Activated CD8-positive, alpha-beta memory T cell treated with anti-CD3 and anti-CD28 coated beads, Interleukin-2, amount 50 U/mL, for 1 hour (primary cell): ENCODE results near the gene C10orf53.

Source experiments
- DNase-seq: peaks from one replicate; pipeline ENCODE4 v3.0.0-alpha.2; 2020; ENCODE audit errors: extremely low read depth

The C10orf53 gene, protein sequence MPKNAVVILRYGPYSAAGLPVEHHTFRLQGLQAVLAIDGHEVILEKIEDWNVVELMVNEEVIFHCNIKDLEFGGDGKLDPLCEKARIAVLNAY

GRCh38 chr10:49679480-49679893, at the start of gene C10orf53:
Gene C10orf53, plus strand, starts transcription at chr10:49679651. Its CDS starts 47 bp downstream, at chr10:49679698.
- DNase-seq = no peak

DNA sequence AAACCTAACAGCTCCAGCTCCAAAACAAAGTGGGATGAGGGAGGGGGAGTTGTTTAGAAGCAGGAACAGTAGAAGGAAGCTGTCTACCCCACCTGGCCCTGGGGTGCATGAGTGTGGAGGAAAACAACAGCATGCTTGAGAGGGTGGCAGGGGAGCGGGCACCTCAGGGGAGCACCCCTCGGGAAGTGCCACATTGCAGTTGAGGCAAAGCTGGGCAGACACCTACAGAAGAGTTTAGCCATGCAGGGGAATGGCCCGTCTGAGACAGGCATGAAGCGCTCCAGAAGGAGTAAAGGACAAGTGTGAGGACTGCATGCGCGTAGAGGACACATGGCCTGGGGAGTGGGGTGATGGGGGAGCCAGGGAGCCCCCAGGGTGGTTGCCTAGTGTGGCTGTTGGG, 47.5 kb upstream of the C10orf53 start:
- no peak for DNase-seq

DNA sequence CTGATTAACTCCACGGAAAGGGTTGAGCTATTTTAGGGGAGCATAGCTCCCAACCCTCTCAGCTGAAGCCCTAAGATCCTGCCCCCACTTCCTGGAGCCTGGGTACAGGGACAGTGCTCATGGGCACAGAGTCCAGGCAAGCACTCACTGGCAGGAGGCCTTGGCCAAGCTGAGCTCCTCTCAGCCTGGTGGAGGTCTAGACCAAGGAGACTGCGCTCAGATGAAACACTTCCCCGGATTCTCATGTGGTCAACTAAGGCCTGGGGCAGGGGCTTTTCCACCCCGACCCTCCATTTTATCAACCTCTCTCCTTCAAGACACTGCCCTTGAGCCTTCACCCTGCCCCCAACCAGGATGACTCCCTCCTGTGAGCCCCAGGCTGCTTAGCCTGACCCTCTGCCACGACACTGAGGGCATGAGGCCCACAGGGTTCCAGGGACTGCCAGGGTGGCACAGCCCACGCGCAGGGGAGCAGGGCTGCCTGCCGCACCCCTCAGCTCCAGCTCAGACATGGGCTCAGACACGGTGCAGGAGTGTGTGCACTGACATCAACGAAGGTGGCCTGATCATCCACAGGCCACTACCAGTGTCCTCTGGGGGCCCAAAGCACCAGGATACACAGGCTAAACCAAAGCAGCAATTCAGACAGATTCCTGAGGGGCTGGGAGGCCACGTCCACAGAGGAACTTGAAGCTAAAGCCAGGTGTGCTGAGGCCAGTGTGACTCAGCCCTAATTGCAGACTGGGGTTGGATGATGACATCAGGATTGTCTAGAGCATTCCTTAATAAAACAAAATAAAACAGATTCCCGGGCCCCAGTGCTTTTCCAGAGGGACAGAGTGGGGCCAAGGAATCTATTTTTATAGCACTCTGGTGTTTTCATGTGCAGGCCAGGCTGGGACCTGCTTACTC, 46.8 kb upstream of the C10orf53 start:
- no peak for DNase-seq

- no peak for DNase-seq
These were observed 46.0 kb upstream of the C10orf53 start for GRCh38 chr10:49633327-49634068.

DNA sequence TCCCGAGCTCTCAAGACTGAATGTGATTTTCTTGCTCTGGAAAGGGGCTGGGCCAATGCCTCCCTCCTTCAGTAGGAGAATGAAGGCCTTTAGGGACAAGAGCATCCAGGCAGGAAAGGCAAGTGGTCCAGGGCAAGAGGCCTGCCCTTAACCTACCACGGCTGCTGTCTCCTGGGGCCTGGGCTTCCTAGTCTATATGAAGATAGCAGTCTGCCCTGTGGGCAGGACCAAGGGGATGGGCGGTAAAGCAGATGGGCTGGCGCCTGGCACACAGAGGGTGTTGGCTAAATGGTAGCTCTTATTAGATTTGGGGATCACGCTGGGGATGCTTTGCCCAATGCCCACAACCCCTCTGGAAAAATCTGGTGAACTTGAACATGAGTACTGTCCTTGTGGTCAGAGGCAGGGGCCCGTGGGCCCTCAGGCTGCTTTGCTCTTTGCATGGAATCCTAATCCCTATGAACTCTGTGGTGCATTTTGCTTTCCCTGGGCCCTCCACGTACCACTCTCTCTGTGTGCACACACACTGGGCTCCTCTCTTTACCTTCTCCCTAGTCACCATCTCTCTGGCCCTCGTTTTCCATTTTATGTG, 45.3 kb upstream of the C10orf53 start:
- DNase-seq = no peak

DNA sequence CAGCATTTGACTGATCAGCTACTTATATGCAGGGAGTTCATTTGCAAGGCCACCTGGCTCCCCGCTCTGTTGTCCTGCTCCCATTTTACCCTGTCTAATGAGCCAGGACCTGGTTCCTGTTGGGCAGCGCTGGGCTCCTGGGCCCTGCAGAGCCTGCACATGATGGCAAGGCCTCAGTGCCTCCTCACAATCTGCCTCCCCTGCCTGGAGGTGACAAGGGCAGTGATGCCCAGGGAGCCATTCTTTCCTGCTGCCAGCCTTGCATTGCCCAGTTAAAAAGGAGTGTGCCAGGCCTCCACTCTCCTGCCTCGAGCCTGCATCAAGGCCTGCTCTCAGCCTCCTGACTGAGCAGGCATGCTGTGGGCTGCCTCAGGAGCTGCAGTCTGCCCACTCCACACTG, 37.1 kb upstream of the C10orf53 start:
- DNase-seq = no peak

DNA sequence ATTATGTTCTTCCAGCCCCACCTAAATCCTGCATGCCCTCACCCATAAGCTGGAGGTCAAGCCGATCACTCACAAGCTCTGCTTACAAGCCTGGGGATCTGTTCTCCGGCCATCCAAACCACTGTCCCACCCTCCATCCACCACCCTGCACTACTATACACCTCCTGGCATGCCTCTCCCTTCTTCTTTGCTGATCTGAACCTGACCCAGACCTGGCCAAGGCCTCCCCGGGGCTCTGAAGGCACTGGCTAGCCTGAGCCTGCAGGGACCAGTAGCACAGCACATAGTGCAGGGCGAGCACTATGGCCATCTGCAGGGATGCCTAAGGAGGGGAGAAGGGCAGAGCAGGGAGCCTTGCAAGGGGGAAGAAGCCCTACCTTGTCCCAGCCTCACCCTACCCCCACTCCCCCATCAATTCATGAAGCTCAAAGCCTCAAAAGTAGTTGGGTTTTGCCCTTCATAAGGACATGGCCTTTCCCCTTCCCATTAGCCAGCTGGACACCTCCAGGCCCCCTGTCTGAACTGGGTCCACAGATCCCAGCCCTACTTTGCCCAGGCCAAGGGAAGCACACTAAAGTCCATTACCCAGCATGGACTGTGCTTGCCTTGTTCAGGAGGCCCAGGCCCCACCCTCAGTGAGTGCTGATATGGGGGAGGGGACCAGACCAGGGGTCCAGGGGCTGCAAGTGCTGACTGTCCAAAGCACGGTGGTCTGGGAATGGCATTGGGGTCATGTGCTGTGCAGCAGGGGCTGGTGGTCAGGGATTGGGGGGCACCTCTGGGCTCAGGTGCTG, 36.0 kb upstream of the C10orf53 start:
- DNase-seq = no peak

DNA sequence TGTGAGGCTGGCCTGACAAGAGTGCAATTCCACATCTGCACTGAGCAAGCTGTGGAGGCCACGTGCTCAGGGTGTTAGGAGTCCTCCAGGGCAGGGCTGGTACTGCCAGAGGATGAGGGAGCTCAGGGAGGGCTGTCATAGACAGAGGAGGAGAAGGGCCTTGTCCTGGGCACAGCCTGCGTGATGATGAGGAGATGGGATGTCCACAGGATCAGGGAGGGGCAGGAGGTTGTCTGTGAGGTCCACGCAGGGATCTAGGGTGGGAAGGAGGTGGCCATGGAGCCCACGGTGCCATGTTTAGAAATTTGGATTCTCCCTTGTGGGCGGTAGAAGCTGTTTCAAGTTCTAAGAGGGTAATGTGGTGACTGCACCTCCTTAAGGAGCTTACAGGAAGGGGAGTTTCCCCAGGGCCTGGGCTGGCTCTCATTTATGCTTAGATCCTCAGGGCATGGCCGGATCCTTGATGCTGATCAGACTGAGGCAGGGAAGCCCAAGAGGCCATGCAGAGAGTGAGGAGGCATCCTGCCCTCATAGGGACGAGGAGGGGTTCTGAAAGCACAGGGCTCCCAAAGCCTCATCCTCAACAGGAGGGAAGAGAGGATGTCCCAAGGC, 35.3 kb upstream of the C10orf53 start:
- no peak for DNase-seq

DNA sequence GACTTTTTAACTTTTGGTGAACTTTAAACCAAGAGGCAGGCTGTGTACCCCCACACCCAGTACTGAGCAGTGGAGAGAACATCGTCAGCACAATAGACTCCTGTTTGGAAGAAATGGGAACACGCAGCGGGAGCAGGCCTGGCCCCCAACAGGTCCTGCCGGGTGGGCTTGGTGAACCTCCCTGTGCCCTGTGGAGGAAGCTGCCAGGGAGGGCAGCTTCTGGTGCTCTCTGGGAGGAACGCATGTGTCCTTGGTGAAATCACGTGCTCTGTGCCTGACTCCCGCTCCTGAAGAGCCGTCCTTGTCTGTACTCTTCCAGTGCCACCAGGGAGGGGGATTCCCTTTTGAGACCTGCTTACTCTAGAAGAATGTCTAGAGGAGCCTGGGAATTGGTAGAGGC, 34.0 kb upstream of the C10orf53 start:
- no peak for DNase-seq

GRCh38 chr10:49645871-49646870, 33.3 kb upstream of the C10orf53 start:
- no peak for DNase-seq

GRCh38 chr10:49647554-49647953, 31.9 kb upstream of the C10orf53 start:
- DNase-seq = no peak

- DNase-seq = no peak
These were observed 31.3 kb upstream of the C10orf53 start for GRCh38 chr10:49647985-49648795.

DNA sequence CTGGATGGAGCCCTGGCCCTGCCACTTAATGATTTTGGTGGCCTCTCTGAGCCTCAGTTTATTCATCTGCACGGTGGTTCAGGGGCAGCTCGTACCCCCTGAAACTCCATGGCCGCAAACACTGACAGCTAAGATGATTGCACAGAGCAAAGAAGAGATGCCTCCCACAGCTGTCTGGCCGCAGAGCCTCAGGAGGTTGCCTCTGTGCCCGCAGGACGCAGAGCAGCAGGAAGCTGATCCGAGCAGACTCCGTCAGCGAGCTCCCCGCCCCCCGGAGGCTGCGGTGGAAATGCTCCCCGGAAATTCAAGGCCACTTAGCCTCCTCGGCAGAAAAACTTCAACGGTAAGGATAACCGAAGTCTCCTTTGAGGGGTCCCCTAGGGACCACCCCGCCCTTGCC, 30.2 kb upstream of the C10orf53 start:
- DNase-seq = no peak

GRCh38 chr10:49649936-49650723, 29.3 kb upstream of the C10orf53 start:
- no peak for DNase-seq

DNA sequence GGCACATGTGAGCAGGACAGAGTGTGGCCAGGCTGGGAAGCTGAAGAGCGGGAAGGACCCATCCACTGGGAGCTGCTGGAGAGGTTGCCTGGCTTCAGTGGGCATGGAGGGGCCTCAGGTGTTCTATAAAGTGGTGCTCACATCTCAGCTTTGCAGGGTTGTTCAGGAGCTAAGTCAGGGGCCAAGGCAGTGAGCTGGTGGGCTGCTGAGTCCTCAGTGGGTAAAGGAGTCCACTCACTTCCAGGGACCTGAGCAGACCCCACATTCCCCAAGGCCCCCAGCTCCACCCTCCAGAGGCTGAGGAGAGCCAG, 28.8 kb upstream of the C10orf53 start:
- no peak for DNase-seq

DNA sequence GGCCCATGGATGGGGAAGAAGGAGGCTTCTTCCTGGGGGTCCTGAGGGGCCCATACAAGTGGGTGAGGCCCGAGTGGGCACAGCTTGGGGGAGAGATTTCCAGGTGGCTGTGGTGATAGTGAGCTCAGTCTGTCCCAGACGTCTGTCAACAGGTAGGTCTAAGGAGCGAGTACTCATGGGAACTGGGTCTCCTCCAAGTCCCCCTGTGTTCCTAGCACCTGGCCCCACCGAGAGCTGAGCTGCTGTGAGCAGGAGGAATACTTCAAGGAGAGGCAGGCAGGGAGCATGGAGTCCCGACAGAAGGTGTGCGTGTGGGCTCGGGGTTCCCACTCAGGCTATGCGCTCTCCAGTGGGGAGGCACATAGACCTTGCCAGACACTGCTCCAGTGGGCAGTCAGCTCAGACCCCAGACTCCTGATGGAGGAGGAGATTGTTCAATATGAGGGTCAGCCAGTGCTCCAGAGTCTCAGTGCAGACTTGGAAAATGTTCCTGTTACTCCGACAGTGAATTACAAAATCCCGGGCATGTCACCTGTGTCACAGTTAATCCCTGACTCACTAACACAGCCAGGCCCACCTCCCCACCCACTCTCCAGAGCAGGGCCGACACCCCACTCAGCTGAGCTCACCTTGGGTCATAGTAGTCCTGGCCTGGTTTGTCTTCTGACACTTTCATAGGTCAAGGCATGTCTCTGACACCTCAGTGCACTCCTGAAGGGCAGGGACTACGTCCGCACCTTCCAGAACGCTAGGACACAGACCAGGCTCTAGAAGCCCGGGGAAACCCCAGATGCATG, 28.2 kb upstream of the C10orf53 start:
- no peak for DNase-seq

DNA sequence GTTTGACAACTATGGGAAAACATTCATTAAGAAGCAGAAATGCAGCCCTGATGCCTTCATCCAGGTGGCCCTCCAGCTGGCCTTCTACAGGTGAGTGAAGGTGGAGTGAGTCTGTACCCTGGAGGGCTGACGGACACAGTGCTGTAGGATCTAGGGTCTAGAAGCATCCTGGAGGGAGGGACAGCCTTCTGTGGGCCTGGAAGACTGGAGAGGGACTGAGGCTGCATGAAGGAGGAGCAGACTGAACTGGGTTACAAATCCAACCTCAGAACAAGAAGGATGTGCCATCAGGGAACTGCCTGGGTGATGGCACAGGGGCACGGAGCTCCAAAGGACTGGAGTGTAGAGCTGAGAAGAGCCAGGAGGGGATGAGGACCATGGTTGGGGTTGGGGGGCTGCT, 27.5 kb upstream of the C10orf53 start:
- DNase-seq = no peak
